BJ (cell line): ENCODE measurements around the gene CALML5. TPM values are rescaled to one million over a fixed set of nuclear protein-coding genes. Genes with fewer than 3 reads are reported as not detected.

Experiments
- CTCF ChIA-PET: fragments of 350-600 bp; formaldehyde crosslinking; extraction: SDS; loops from one replicate; lab custom pipeline; 2021; ENCODE audit warnings: antibody characterized with exemption, inconsistent platforms; lab: Yijun Ruan, JAX
- POLR2A ChIA-PET: fragments of 300-600 bp; sonication (Branson Sonifier 250); formaldehyde crosslinking; extraction: SDS; loops from one replicate; lab custom pipeline; 2021; ENCODE audit warnings: antibody characterized with exemption; lab: Charles Lee
- DNase-seq: peaks from one replicate; pipeline ENCODE4 v3.0.0-alpha.2; 2011; ENCODE audit warnings: low read depth
- H3K27me3 ChIP-seq: 2 replicates; pipeline ENCODE4 v1.6.0; 2011; ENCODE audit warnings: low read length; ENCODE audit not compliant: control insufficient read depth, insufficient read depth
- H3K36me3 ChIP-seq: 2 replicates; pipeline ENCODE4 v1.5.1; 2011; ENCODE audit warnings: low read length; ENCODE audit not compliant: control insufficient read depth, insufficient read depth
- H3K4me3 ChIP-seq: 2 replicates; pipeline ENCODE4 v1.5.1; 2011; ENCODE audit warnings: low read depth, mild to moderate bottlenecking, control low read depth, low read length
- CTCF ChIP-seq: IDR thresholded peaks from 2 replicates; pipeline ENCODE4 v1.5.1; 2011; ENCODE audit warnings: low read depth, mild to moderate bottlenecking, control low read depth, inconsistent platforms, low read length, moderate library complexity; ENCODE audit not compliant: insufficient read depth
- polyA plus RNA-seq: library from polyadenylated mRNA; depleted of rRNA; stranded (reverse); fragments of >200 nt; gene quantifications from 2 replicates; pipeline ENCODE4 v1.2.3, GENCODE V29; 2011; rRNA removed

The CALML5 gene
- polyA plus RNA-seq, 1 experiment: not detected

- TF ChIP-seq CTCF: no peak
- no peak overlapping the region for H3K4me3 ChIP-seq
- ChIA-PET POLR2A (no interaction called here), CTCF (interaction anchor here (0.9 to 5.0 kb wide), 4 partner anchors 13 to 176 kb away, joined by 3 to 20 read pairs (median 4); no protein-coding TSS in a partner anchor)
- DNase-seq: no peak
- no peaks in the 10 kb centered on the region for H3K27me3 ChIP-seq
- H3K36me3 ChIP-seq: peaks cover 16% of the 10 kb centered on the region
Measured at GRCh38 chr10:5453749-5454489, 45.5 kb downstream of the CALML5 start.

GRCh38 chr10:5450605-5451384 is 48.6 kb downstream of the CALML5 start:
- DNase-seq: no peak
- ChIA-PET POLR2A (no interaction called here), CTCF (no interaction called here)
- TF ChIP-seq CTCF: no peak
- Histone ChIP-seq H3K27me3 (no peaks in the 10 kb centered on the region), H3K4me3 (no peak overlapping the region), H3K36me3 (peaks cover 7% of the 10 kb centered on the region)

GRCh38 chr10:5449823-5450222 is 49.5 kb downstream of the CALML5 start:
- no peaks in the 10 kb centered on the region for H3K27me3 ChIP-seq
- peak; percentile 34 for TF ChIP-seq CTCF
- POLR2A ChIA-PET: no interaction called here
- H3K36me3 ChIP-seq: peaks cover 7% of the 10 kb centered on the region
- CTCF ChIA-PET: no interaction called here
- no peak for DNase-seq
- H3K4me3 ChIP-seq: peak overlapping the region; percentile 24

GRCh38 chr10:5449227-5449626 is 50.1 kb downstream of the CALML5 start:
- Histone ChIP-seq H3K4me3 (peak overlapping the region; percentile 69), H3K27me3 (no peaks in the 10 kb centered on the region), H3K36me3 (peaks cover 7% of the 10 kb centered on the region)
- ChIA-PET POLR2A (no interaction called here), CTCF (interaction anchor here (17.5 kb wide), 1 partner anchor 177 kb away, joined by 493 read pairs; no protein-coding TSS in a partner anchor)
- no peak for DNase-seq
- no peak for TF ChIP-seq CTCF

Other genes starting within 250 kb of the CALML5 start
- not detected in 2 replicates for gene UCN3, start 134.6 kb downstream of the CALML5 start, polyA plus RNA-seq
- not detected in 2 replicates for gene TUBAL3, start 94.7 kb downstream of the CALML5 start, polyA plus RNA-seq
- gene NET1, start 87.0 kb downstream of the CALML5 start, polyA plus RNA-seq: 62.5 and 70.1 TPM in 2 replicates
- gene CALML3, start 25.4 kb upstream of the CALML5 start, polyA plus RNA-seq: not detected in 2 replicates
- gene ASB13, start 167.0 kb upstream of the CALML5 start, polyA plus RNA-seq: 6.3 and 8.6 TPM in 2 replicates
- gene TASOR2, start 185.3 kb upstream of the CALML5 start, polyA plus RNA-seq: 27.1 and 45.2 TPM in 2 replicates